ENCODE data around the gene GATB. TPM values are rescaled to one million over a fixed set of nuclear protein-coding genes. Genes with fewer than 3 reads are reported as not detected.

The GATB gene
- polyA plus RNA-seq, 5 donors = 16.4 to 21.2 (median 20.0) TPM

DNA sequence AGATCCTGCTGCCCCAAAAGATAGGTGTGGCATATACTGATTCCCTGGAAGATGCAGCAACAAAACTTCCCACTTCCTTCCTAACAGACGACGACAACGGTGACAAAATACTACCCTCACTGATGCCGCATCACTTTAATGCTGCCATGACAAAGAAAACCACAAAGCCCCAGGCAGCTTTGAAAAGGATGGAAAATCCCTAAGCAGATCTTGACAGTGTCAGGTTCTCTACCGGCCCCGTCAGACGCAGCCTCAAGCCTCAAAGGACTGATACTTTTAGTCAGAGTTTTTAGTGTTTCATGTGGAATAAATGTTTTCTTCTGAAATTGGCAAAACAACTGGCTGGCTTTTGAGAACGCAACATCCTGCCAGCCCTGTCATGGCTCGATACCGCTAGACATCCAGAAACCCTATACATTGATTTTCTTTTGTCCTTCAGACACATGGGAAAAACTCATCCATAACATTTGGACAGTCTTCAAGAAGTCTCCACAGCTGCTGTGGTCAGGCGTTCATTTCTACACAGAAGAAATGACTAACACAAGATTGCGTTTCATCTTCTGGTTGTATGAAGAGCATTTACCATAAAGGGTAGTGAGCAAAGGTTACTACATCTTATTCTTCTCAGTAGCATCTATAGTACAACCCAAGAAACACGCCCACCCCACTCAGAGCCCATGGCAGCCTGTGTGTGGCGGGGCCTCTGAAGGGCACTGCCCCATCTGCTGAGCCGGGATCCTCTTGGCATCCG, 60.1 kb downstream of the GATB start:
- DNase-seq = no peak

DNA sequence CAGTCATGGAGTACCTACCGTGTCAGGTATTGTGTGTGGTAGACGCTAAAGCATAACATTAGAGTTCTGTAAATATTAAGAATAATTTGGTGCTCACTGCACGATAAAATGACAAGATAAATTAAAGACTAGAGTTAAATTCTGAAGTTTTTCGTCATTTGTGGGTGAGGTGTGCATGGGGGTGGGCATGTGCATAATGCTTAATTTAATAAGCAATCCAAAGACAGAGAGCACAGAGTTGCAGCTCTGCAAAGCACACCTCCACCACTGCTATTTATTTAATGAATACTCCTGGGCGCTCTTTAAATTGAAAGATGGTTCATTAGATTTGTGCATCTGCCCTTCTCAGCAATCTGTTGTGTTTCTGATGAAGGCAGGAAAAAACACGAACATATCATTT, 62.6 kb downstream of the GATB start:
- DNase-seq = no peak

DNA sequence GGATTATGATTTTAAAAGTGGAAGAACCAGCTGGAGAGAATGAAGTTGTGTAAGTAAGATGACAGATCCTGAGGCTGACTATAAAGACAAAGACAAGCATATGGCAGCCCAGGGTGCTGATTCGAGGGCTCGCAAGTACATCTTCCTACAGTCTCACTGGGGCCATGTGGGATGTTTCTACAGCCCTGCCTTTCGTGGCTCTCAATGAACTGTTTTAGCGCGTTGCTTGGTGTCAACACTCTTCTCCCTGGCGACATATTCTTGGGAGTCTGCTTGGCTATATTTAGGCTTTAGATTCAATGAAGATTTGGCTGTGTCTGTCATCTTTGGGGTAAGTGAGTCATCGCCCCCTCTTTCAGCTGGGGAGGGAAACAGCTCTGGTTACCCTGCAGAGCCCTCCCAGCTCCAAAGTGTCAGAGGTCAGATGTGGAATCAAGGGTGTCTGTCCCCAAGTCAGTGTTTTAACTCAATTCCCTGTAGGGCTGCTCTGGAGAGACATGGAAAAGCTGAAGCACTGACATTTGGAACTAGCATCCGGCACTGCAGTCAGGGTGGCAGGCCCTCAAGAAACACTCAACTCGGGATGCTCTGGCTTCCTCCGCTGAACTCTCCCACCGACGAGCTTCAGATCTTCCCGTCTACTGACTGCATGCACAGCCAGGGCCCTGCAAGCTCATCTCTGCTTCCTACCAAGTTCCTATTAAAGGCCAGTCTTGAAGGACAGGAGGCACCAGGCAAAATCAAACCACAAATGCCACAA, 65.7 kb downstream of the GATB start:
- DNase-seq = no peak

DNA sequence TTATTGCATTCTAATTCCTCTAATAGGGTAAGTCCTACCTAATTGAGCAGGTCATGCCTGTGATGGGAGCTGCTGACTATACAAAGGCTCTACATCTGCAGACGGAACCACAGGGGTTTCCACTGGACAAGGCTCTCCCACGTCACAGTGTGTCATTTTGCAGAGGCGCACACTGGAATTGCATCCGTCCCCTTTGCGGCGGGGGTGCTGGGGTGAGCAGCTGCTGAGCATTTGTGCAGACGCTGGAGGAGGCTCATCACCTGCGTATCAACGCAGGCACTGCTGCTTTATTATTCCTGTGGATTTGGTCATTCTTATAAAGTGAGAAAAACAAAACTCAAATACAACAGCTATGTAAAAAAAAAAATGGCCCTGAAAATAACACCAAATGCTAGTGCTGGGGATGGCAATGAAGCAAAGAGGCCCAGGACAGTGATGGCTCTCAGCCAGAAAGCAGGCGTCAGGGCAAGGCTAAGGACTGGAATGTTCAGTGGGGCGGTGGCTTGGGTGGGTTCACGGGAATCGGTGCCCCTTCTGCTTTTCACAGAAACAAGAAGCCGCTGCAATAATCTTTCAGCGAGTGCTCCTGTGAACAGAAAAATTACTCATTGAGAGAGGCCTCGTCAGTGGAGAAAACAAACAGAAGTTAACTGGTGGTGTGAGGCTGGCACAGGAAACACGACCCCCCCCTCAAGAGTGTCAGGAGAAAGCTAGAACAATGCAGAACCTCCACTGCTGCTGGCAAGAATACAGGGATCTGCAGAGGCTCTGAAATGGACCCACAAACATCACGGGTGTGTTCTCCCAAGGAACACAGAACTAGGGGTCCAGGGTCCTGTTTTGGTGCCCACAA, 67.8 kb downstream of the GATB start:
- no peak for DNase-seq

DNA sequence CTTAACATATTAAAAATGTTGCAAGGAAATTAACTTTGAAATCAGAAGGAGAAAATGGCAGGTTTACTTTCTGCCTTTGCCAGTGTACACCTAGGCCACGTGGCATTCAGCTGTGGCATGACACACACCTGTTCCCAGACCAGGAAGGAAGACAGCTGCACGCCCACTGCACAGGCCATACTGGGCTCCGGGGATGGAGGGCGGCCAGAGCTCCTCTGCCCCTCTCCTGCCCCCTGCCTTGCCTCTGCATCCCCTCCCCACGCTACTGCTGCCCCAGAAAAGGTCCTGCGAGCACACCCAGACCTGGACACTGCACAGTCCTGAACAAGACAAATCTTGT, 68.4 kb downstream of the GATB start:
- DNase-seq = no peak

DNA sequence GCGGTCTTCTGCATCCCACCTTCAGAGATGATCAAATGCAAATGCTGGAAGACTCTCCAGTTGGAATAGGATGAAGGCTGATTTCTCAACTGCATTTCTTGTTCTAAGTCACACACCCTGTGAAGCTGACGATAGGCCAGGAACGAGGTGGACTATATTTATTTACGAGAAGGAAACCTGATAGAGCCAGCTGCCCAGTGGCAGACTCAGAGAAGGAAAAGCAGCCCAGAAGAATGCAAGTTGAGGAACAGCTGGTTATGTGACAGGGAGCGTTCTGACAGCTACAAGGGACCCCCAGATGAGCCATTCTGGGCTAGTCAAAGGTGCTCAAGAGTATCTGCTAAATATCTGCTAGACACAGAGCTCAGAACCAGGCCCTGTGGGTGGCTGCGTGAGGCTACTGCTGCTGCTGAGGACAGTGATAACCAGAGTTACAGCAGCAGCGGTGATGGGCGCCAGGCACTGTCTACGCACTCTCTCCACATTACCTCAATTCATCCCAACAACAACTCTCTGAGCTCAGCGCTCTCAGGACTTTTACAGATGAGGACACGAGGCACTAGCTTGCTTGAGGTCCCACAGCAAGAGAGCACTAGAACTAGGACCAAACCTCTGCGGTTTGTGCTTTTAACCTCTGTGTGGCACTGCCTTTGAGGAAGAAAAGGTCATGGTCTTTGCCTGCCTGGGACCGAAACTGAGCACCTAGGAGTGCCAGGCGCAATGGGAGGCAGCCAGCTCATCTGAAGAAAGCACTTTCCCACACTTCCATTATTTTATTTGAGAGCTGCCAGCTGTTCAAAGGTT, 69.0 kb downstream of the GATB start:
- no peak for DNase-seq

DNA sequence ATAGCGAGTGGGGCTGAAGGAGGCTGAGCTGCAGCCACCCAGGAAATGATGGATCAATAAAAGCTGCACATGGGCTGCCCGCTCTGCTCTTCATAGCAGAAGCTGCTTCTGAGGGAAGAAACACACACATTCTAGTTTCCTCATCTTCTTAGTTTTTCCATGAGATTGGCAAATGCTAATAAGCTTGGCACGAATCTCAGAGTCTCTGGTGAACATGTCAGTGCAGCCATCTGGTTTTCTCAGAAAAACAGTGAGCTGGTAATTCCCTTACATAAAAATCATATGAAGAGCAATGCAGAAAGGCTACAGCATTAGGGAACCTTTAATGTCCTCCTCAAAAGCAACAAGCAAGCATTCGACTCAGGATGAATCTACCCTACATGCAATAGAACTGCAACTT, 69.9 kb downstream of the GATB start:
- peak in 1 of 2 donors; percentile 31 for DNase-seq

DNA sequence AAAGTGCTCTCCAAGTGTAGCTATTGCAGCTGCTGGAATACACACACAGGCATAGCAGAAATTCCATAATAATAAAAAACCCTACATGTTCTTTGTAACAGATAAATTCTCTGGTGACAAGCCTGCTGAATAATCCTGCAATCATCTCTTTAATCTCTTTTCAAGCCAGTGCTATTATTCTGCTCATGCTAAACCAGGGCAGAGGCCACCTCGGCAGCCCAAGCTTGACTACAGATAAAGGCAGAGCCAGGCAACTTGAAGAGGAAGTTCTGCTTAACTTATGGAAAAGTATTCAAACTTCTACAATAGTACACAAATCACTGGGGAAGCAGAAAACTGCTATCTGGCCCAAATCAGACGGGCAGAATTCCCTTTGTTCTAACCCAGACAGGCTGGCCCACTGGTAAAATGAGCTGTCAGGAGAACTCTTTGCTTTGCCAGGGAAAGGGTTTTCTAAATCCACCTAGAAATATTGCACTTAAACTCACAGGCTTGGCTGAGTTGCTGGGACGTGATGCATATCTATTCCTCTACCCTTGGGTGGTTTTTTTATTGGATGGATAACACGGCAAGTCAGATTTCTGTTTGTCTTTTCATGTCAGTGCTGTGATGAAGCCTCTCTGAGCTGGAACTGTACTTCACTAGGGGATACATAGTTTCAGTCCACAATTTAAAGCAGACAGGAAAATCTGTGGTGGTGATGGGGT, 70.5 kb downstream of the GATB start:
- DNase-seq = no peak

DNA sequence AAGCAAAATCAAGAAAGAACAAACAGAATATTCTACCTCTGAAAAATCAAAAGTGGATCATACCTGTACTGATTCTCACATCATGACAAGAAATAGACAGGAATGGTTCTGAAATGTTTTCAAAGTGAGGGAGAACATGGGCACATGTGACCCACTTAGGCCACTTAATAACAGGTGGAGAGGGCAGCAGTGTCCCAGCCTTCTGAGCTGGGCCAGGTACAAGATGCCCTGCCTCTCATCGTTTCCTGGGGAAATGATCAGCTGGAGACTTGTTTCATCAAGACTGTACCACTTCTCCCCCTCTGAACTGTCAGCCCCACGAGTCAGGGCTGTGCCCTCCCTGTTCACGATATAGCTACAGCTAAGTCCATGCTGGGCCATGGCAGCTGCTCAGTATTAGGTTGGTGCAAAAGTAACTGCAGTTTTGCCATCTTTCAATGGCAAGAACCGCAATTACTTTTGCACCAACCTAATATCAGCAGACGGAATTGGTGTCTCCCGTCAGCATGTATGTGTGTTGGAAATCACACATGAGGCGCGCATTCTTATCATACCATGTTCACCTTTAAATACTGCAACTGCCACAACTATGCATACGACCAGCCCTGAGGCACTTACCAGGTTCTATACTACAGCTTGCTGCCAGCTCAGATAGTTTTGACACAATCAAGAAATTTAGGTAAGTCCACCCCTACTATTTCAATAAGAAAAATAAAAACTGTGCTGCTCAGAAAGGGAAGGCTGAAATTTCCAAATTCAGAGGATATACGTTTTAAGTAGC, 71.4 kb downstream of the GATB start:
- DNase-seq = no peak

DNA sequence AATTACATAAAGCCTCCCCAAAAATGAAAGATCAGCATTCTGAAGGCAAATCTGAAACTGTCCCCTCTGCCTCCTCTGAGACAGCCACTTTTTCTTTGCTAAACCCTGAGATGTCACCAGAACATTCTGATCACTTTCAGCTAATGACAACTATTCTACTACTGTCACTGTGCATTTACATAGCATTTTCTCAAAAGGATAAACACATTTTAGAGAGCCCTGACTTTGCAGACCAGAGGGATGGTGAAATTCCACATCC, 72.1 kb downstream of the GATB start:
- no peak for DNase-seq

DNA sequence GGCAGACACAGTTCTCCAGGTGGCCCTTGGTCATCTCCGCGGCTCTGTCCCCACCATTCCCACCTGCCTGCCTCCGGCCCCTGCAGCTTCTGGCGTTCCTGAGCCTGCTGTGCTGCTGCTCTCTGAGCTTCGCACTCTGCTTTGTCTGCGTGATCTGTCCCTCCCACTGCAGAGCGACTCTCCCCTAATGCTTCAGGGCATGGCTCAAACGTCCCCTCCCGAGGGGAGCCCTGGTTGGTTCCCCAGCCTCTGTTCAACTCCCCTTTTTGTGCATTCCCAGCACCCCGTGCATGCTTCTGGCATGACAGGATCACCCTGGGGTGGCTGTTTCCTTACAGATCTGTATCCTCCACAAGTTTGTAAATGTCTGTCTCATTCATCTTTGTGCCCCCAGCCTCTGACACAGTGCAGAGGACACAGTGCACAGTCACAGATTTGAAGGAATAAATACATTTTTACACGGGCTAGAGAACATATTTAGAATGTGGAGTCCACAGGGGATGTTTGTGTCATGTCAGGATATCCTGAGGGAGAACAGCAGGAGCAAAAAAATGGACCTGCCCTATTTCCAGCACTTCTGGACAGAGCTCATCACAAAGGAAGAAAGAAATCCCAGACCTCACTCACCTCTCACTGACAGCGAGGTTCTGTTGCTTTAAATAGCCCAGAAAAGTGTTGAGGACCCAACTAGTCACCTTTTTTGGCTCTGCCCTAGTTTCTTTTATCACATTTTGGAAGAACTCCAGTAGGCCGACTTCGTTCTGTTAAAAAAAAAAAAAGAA, 72.6 kb downstream of the GATB start:
- DNase-seq = no peak

DNA sequence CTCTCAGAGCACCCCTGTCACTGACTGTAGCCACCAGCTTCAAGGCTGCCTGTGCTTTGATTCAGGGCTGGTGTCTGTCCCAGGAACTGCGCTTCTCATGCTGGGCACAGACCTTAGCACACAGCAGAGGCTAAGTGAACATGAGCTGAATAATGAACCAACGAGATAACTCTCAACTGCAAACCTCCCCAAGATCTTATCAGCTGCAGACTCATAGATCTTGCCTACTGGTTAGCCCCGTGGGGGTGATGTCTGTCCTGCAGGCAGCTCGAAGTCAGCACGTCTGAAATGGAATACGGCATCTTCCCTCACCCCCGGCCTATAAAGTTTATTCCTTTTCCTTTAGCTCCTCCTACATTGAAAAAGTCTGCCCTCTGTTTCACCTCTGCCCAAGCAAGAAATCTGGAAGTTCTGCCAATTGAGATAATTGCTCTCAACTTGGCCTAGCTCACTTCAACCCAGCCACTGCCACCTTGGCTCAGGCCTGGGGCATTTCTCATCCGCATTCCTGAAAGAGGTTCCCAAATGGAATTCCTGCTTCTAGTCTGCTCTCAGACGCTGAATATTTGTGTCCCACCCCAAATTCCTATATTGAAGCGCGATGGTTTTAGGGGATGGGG, 73.7 kb downstream of the GATB start:
- DNase-seq = no peak

DNA sequence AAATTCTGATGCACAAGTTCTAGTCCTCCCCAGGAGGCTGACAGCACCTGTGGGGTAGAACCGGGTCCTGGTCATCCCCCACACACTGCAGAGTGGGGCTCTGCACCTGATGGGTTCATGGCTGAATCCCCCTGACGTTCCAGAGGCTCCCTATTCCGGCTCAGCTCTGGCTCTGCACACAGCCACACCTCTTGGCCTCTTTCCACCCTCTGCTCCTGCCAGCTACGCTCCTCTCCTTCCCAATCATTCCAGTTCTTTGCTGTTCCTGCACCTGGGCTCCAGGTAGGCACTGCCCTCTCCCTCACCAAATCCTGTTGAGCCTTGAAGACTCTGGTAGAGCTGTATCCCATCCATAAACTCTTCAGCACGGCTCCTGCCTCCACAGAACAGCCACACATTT, 75.5 kb downstream of the GATB start:
- no peak for DNase-seq

DNA sequence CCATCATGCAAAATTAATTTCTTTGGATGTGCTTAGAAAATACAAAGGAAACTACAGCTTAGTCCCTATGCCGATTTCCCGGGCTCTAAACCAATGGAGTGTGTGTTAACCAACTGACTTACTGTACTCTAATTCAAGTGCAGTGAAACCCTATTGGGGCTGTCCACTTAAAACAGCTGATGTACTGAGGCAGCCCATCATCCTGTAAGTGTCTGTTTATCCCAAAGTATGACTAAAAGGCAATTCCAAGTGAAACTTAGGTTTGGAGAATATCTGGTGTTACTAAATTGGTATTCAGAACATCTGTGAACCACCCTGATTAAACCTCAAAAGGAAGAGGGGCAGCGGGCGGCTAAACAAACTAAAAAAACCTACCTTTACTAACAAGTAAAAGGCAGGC, 79.7 kb downstream of the GATB start:
- no peak for DNase-seq

DNA sequence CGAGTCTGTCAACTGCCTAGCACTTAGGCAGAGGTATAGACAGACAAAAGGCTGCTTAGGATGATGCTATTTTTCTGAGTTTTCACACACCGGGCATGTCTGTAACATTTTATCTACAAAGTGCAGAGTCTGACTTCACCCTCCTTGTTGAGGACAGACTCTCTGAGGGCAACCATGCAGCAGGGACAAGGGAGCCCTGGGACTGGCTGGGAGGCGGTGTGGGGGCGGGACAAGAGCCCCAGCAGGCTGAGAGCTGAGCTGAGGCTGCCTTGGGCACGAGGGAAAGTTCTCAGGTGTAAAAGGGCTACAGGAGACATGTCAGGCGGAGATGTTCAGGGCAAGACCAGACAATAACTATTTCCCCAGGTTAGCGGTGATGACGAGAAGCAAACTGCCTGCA, 81.6 kb downstream of the GATB start:
- no peak for DNase-seq

DNA sequence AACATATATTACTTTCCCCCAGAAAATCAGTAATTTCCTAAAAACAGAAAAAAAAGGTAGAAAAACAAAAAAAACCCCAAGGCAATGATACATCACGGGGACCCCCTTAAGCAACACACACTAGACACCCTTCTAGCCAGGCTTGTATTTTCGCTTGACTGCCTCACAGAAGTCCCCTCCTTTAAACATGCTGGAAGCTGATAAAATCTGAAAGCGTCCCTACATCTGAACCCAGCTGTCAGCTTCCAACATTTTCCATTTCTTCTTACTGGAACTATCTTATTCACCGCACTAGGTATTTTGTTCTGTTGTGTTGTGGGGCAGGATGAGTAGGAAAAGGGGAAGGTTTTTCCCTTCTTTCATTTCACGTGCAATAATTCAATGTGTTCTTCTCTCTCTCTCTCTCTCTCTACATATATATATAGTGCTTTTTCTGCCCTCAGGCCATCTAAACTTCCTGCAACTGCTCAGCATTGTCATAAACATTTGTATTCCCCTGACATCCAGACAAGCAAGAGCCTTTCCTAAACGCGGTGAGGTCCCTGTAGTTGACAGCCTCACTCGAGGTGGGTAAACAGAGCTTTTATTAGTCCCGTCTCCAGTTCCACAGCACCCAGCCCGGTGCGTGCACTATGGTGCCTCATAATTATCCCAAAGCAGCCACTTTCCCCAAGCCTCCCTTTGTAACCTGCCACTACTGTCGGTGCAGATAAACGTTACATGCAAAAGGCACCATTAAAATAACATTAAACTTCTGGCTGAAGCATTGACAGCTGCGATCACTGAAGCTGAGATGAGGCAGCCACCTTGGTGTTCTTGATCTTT, 82.5 kb downstream of the GATB start:
- DNase-seq = no peak

DNA sequence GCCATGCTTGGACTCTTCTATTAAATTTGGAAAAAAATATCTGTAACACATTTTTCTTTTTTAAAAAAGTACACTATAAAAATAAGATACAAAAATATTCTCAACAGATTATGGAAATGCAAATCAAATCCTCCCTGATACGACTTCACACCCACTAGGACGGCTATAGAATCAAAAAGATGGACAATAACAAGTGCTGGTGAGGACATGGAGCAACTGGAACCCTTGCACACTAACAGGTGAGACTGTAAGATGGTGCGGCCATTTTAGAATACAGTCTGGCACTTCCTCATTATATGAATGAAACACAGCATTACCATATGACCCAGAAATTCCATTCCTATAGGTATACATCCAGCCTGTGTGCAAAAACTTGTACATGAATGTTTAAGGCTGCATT, 83.6 kb downstream of the GATB start:
- no peak for DNase-seq

DNA sequence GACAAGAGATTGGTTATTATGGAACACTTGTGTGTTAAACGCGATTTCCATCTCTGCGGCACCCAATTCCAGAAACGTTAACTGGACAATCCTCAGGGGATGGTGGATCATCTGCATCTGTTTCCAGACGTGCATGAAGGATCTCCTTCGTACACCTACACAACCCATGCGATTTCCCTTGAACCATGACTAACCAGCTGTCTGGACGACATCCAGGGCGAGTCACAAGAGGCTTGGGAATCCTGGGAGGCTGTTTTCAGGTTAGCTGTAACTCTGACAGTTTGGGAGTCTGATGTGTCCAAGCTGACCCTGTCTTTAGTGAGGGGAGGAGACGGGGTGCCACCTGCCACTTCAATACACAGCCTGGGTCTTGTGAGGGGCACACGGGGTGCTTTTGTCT, 84.5 kb downstream of the GATB start:
- no peak for DNase-seq
